Bronchial epithelial cell (primary cell): ENCODE data around the gene PCNX3. TPM values are rescaled to one million over a fixed set of nuclear protein-coding genes. Genes with fewer than 3 reads are reported as not detected.

Source experiments
- DNase-seq: peaks from one replicate; pipeline ENCODE4 v3.0.0-alpha.2; 2010; ENCODE audit warnings: low read depth
- FAIRE-seq: peaks from 2 replicates; lab custom pipeline; 2011; peaks lifted over from hg19 to GRCh38; lab: Jason Lieb, UNC
- H3K27me3 ChIP-seq: 2 replicates; pipeline ENCODE4 v1.5.1; 2011; ENCODE audit warnings: low read length; ENCODE audit not compliant: control insufficient read depth, insufficient read depth
- H3K36me3 ChIP-seq: 2 replicates; pipeline ENCODE4 v1.5.1; 2011; ENCODE audit warnings: low read length; ENCODE audit not compliant: control insufficient read depth, insufficient read depth
- H3K4me3 ChIP-seq: 2 replicates; pipeline ENCODE4 v1.5.1; 2011; ENCODE audit warnings: mild to moderate bottlenecking, low read depth, low read length, control low read depth
- CTCF ChIP-seq: IDR thresholded peaks from 2 replicates; pipeline ENCODE4 v1.5.1; 2011; ENCODE audit warnings: mild to moderate bottlenecking, moderate library complexity, low read length, control low read depth, inconsistent platforms; ENCODE audit not compliant: insufficient read depth, severe bottlenecking
- total RNA-seq: library from RNA; depleted of rRNA; stranded (reverse); fragments of >200 nt; gene quantifications from 2 replicates; pipeline ENCODE4 v1.2.1, GENCODE V29; 2014

PCNX3 gene
- total RNA-seq, 1 donor from 2014 or later, result 5.3 TPM

- Histone ChIP-seq H3K4me3 (no peak overlapping the region), H3K27me3 (no peaks in the 10 kb centered on the region), H3K36me3 (peaks cover 16% of the 10 kb centered on the region)
- no peak for DNase-seq
- FAIRE-seq, result no peak
- no peak for TF ChIP-seq CTCF
Observed at GRCh38 chr11:65589444-65590239, 25.9 kb upstream of the PCNX3 start.

- FAIRE-seq (no peak), DNase-seq (no peak)
- Histone ChIP-seq H3K27me3 (no peaks in the 10 kb centered on the region), H3K36me3 (peaks cover 16% of the 10 kb centered on the region), H3K4me3 (no peak overlapping the region)
- TF ChIP-seq CTCF, result no peak
Observed at GRCh38 chr11:65590240-65590738, 25.3 kb upstream of the PCNX3 start.

DNA sequence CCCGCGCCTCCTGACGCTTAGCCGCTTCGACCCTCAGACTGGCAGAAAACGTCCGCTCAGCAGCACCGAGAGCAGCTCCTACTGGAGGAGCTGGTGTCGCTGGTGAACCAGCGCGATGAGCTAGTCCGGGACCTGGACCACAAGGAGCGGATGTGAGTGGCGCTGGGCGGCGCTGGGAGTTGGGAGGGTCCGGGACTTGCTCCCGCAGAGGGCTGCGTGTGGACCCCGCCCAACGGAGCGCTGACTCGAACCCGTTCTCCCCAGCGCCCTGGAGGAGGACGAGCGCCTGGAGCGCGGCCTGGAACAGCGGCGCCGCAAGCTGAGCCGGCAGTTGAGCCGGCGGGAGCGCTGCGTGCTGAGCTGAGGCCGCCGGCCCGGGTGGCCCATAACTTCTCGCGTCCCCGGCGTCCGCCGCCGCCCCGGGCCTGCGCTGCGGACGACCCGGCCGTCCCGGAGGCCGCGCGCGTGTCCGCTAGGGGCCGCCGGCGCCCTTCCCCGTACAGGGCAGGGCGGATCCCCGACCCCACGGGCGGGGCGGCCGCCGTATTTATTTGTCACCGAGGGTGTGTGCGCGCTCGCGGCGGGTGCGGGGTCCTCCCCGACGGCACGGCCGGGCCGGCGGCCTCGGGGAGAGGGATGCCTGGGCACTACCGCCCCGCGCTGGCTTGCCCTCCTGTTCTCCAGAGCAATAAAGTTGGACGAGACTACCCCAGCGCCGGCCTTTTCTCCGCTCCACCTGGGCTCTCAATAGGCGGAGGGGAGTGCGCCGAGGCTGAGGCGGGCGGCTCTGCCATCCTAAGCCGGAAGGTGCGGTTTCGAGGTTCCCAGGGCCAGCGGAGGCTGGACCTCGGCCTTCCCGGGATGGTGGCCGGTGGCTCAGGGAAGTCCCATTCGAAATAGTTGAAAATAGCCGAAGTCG, 23.4 kb upstream of the PCNX3 start:
- FAIRE-seq, result no peak
- peak overlapping the region; percentile 8 for H3K4me3 ChIP-seq

GRCh38 chr11:65592858-65593517, 22.6 kb upstream of the PCNX3 start:
- Histone ChIP-seq H3K27me3 (no peaks in the 10 kb centered on the region), H3K36me3 (peaks cover 8% of the 10 kb centered on the region), H3K4me3 (peak overlapping the region; percentile 8)
- DNase-seq, result peak; percentile 79
- TF ChIP-seq CTCF, result no peak
- no peak for FAIRE-seq

More for the DNA sequence above, 23.4 kb upstream of the PCNX3 start:
- DNase-seq, result no peak
- peaks cover 5% of the 10 kb centered on the region for H3K36me3 ChIP-seq
- TF ChIP-seq CTCF, result no peak
- H3K27me3 ChIP-seq, result no peaks in the 10 kb centered on the region

DNA sequence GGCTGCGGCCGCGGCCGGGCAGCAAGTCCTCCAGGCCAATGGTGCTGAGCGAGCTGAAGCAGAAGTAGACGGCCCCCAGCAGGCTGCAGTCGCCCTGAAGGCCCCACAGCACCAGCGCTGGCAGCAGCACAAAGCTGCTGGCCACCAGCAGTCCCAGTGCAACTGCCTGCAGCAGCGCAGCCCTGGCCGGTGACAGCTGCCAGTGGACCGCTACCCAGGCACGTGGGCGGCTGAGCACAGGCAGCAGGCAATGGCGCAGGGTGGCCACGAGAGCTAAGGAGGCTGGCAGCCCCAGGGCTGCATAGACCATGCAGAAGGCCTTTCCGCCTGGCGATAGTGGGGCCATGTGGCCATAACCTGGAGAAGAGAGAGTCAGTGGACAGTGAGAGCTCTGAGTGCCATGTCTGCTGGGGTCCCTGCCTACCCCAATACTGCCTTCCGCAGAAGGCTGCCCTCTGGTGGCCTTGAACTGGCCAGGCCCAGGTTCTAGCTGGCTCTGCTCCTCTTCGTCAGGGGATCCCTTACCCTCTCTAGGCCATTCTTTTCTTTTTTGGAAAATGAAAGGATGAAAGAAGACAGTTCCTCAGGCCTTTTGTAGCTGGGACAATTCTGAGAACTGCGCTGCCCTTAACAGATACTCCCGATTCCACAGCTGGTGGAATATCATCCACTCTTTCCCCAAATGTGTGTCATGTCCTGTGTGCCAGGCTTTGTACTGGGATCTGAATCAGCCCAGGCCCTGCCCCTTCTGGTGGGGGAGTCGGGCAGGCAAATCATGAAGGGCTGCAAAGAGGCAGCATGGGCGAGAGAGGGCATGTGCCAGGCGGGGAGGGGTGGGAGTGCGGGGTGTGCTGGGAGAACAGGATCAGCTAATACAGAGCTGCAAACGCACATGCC, 21.8 kb upstream of the PCNX3 start:
- Histone ChIP-seq H3K27me3 (no peaks in the 10 kb centered on the region), H3K36me3 (peaks cover 14% of the 10 kb centered on the region), H3K4me3 (no peak overlapping the region)
- DNase-seq (no peak), FAIRE-seq (no peak)
- peak; percentile 82 for TF ChIP-seq CTCF
